ENCODE data around the gene TSSC4.

Gene TSSC4

GRCh38 chr11:2449548-2450320, 49.2 kb downstream of the TSSC4 start:
- no peak for DNase-seq (ENCODE audit: low read depth)

DNA sequence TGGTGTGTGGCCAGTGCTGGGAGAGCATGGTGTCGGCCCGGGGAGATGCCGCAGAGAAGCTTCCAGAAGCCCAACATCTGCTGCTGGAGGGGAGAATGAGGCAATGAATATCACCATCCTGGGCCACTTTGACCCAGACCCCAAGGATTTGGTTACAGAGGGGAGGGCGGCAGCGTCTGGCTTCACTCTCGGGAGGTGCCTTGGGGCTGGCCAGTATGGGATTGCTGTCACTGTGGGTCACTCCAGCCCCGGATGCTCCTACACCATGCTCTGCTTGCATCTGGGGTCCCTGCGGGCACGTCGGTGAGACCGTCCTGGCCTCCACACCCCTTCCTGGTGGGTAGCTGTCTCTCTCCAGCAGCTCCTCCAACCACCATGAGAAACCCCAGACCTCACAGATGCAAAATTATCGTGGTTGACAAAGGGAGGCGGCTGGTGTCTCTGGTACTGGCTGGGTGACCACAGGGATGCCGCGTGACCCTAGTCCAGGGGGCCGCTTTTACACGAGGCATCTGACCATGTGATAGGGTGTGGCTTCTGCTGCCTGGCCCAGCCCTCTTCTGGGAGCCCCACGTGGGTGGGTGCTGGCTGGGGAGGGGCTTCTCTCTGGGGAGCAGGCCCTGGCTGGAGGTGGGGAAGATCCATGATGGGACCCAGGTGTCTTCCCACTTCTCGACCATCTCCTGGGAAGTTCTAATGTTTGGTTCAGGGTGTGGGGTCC, 49.9 kb downstream of the TSSC4 start:
- no peak for DNase-seq (ENCODE audit: low read depth)

GRCh38 chr11:2451336-2451735, 50.8 kb downstream of the TSSC4 start:
- no peak for DNase-seq (ENCODE audit: low read depth)

DNA sequence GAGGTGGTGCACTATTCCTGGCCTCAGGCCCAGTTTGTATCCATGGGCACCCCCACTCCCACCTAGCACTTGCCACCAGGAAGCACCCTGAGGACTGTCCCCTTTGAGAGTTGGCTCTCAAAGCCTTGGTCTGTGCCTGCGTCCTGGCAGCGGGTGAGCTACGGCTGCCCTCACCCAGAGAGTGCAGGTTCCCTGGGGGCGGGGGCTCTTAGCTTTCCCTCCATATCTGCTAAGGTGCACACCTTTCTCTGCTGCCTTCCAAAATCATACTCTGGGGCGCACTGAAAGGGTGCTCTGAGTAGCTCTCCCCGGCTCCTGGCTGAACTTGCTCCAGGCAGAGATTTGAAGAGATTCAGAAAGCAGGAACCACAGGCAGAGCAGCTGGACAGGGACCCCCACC, 51.4 kb downstream of the TSSC4 start:
- no peak for DNase-seq (ENCODE audit: low read depth)

DNA sequence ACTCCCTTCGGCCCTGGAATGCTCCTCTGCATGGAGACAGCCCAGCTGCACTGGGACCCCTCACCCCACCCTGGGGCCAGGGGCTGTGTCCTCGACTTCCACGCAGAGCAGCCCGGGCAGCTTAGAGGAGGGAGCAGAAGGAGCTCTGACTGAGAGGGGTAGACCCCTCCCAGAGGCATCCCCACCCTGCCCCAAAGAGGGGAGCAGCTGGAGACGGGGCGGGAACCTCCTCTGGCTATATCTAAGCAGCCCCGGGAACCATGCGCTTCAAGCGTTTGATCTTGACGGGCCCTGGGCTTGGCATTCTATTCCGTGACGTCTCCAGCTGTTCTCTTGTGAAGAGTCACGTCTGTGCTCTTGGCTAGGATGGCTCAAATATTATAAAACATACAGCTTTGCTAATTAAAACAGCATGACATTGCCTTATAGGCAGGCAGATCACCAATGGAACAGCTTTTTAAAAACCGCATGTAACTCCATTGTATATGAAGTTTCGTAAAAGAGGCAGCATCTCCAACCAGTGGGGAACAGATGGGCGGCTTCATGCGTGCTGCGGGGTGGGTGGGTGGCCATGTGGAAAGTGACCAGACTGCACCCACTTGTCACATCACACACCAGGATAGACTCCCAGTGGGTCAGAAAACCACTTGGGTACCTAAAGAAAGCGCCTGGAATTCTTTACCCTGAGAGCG, 51.9 kb downstream of the TSSC4 start:
- DNase-seq (ENCODE audit: low read depth) = no peak

DNA sequence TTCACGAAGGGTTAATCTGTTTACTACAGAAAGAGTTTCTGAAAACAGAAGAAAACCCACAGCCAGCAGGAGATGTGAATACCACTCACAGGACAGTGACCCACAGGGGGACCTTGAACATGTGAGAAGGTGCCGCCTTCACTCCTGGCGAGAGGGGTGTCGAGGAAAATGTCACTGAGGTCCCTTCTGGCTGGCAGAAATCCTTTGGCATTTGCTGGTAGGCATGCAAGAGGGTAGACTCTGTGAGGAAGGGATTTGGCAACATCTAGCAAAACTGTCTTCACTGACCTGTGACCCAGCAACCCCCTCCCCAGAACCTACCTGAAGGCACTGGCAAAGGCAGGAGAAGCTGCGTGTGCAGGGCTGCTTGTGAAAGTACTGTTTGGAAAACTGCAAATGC, 52.9 kb downstream of the TSSC4 start:
- no peak for DNase-seq (ENCODE audit: low read depth)
